B cell (primary cell): ENCODE data around the gene IVNS1ABP.

Experiments used
- EZH2 ChIP-seq: IDR thresholded peaks from 2 replicates; pipeline ENCODE4 v1.6.1; 2012; ENCODE audit warnings: borderline replicate concordance, low read depth, mild to moderate bottlenecking, moderate library complexity, low read length; ENCODE audit not compliant: insufficient read depth, poor library complexity, severe bottlenecking
- TF ChIP-seq, protein P1 (sequence below): fragments of 200-600 bp; IDR thresholded peaks from one replicate; pipeline ENCODE4 v1.8.0; 2022; ENCODE audit warnings: antibody characterized with exemption, mild to moderate bottlenecking

DNA sequence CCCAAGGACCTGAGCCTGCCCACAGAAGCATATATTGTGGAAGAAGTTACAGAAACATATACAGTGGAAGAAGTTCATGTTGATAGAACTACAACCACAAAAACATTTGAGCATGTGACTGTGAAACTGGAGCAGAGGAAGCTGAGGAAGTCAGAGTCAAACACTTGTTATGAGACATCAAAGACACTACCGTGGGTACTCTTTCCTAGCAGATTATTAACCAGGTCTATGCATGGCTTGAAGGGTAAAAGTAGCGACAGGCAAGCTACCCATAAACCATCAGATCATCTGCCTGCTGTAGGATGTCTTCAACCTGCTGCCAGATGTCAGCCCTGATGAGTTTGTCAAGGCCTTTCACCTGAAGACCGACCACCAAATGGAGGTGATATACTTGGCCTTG, 35.8 kb downstream of the IVNS1ABP start:
- TF ChIP-seq, protein P1, sequence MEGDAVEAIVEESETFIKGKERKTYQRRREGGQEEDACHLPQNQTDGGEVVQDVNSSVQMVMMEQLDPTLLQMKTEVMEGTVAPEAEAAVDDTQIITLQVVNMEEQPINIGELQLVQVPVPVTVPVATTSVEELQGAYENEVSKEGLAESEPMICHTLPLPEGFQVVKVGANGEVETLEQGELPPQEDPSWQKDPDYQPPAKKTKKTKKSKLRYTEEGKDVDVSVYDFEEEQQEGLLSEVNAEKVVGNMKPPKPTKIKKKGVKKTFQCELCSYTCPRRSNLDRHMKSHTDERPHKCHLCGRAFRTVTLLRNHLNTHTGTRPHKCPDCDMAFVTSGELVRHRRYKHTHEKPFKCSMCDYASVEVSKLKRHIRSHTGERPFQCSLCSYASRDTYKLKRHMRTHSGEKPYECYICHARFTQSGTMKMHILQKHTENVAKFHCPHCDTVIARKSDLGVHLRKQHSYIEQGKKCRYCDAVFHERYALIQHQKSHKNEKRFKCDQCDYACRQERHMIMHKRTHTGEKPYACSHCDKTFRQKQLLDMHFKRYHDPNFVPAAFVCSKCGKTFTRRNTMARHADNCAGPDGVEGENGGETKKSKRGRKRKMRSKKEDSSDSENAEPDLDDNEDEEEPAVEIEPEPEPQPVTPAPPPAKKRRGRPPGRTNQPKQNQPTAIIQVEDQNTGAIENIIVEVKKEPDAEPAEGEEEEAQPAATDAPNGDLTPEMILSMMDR = no peak
- TF ChIP-seq EZH2 = no peak
